ENCODE results near the gene TRIM65.
"Not testable (repeated sequence)": the region's sequence is repeated elsewhere in the genome, so short reads cannot be mapped to it uniquely, and the experiment has no call there.

The TRIM65 gene

DNA sequence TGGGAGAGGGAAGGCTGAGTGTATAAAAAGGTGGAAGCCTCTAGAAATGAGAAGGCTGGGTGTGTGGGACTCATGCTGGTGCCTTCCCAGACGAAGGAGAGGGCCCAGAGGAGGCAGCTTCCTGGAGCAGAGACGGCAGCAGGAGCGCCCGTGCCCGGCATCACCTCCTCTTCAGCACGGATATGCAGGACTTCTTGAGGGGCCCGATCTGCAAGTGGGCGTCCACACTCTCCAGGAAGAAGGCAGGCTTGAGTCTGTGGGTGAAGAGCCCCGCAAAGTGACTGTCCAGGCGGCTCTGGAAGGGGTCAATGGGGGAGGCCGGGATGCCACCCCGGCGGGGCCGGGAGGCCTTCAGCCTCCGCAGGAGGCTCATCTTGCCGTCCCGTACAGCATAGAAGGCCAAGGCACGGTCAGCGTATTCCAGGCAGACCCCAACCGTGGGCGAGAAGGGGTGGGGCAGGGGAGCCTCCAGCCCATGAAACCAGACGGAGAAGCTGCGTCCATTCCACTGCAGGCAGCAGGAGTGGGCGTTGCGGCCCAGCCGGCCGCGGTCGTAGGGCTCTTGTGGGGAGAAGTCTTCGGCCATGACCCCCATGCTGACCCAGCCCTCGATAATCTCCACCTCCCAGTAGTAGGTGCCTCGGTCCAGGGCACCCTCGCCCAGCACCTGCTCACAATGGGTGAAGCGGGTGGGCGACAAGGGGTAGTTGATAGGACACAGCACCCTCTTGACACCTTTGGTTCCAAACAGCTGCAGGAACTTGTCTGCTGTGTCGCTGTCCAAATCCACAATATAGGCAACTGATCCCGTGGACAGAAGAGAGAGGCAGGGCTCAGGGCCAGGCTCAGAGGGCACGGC is 22.2 kb downstream of the TRIM65 start:
- no peak for DNase-seq

DNA sequence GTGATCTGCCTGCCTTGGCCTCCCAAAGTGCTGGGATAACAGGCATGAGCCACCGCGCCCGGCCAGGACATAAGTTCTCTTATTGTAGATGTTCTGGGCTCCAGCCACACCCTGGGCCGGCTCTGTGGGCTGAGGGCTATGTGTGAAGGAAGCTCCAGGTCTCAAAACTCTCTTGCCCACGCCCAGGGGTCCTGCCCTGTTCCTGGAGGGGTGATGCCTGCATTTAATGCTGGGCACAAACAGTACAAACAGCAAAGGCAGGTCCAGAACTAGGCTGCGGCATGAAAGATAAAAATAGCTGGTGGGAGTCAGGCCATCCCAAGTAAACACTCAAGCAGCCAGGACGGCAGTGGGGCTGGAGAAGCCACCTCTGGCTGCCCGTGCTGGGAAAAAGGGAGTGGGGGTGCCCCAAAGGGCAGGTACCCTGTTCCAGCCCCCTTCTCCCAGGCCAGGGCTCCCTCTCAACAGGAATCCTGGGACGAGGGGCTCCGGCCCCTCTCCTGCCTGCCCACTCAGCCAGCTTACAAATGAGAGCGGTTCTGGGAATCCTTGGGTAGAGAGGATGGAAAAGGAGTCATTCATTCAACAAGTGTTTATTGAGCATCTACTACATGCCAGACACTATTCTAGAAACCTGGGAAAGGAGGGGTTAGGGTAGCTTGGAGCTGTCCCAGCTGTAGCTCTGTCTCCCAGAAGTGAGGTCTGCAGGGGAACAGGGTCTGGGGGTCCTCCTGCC is 23.0 kb downstream of the TRIM65 start:
- DNase-seq = no peak

DNA sequence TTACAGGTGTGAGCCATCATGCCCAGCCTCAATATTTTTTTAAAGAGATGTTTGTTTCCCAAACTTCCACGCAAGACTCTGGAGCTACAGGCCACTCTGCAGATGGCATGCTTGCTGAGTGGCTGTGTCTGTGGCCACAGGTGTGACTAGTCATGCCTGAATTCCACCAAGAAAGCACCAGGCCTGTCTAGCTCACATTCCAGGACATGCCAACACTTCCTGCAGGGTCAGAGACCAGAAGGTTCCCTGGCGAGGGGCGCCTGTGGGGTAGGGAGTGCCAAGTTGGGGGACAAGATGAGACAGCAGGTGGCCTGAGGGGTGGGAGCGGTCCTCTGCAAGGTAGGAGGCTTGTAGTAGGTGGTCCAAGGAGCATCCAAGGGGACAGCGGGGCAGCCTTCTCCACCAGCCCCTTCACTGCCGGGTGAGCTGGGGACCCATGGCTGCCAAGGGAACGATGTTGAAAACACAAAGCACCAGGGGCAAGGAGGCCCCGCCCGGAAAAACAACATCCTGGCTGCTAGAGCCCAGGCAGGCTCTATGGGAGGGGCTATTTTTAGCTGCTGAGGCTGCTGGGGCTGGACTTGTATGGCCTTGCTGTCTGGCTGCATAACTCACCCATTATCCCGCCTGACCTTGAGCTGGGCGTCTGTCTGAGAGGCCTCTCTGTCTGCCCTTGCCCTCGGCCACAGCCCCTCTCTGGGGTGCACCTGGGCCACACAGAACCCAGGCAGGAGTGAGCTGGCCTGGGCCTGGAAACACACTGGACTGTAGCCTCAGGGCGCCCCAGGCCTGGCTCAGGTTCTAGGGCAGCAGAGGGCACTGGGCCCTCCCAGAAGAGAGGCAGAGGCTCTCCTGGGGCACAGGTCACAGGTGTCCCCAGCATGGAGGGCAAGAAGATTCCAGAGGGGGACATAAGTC is 24.1 kb downstream of the TRIM65 start:
- no peak for DNase-seq

DNA sequence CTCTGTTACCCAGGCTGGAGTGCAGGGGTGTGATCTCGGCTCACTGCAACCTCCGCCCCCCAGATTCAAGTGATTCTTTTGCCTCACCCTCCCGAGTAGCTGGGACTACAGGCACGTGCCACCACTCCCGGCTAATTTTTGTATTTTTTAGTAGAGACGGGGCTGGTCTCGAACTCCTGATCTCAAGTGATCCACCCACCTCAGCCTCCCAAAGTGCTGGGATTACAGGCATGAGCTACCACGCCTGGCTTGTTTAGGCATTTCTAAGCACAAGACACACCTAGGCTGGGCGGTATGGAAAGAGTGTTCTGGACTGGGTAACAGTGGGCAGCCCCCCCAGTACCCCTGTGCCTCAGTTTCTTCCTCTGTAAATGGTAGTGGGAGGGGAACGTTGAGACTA is 26.5 kb downstream of the TRIM65 start:
- not testable (repeated sequence) for DNase-seq

DNA sequence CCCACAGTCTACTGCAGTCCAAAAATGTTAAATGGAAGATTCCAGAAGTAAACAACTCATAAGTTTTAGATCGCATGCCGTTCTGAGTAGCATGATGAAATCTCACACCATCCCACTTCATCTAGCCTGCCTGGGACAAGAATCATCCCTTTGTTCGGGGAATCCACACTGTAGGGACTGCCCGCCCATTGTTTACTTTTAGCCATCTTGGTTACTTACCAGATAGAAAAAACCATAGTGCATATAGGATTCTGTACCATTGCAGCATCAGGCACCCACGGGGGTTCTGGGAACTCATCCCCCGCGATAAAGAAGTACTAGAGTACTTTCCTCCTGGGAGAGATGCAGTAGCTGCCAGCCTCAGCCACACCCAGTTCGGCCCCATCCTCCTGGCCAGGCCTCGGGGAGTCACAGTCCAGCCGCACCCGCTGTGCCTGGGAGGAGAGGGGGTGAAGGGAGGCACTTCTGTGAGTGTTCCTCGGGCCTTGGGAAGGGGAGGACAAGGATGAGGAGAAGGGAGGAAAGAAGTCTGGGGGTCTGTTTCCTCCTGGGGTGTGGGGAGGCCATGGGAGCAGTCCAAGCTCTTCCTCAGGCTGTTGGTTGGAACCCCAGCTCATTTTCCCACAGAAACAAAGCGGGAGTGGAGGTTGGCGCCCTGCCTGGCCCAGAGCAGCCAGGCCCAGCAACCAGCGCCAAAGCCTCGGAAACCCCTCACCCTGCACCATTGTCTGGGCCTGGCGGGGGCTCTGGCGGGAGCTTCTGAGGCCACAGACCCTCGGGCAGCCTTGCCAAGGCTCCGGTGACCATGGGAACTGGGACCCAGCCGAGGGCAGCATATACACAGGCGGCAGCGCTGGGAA is 27.2 kb downstream of the TRIM65 start:
- DNase-seq = no peak

DNA sequence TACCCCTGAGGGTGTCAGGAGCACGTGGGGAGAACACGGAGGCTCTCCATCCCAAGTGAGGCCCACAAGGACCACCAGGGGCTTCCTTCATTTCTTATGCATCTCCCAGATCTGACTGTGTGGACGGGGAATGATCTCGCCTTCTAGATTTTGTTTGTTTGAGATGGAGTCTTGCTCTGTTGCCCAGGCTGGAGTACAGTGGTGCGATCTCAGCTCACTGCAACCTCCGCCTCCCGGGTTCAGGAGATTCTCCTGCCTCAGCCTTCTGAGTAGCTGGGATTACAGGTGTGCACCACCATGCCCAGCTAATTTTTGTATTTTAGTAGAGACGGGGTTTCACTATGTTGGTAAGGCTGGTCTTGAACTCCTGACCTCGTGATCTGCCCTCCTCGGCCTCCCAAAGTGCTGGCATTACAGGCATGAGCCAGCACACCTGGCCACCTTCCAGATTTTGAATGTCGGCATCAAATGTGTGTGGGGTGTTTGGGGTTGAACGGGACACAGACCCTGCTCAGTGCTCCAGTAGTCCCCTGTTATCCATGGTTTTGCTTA is 27.9 kb downstream of the TRIM65 start:
- not testable (repeated sequence) for DNase-seq

DNA sequence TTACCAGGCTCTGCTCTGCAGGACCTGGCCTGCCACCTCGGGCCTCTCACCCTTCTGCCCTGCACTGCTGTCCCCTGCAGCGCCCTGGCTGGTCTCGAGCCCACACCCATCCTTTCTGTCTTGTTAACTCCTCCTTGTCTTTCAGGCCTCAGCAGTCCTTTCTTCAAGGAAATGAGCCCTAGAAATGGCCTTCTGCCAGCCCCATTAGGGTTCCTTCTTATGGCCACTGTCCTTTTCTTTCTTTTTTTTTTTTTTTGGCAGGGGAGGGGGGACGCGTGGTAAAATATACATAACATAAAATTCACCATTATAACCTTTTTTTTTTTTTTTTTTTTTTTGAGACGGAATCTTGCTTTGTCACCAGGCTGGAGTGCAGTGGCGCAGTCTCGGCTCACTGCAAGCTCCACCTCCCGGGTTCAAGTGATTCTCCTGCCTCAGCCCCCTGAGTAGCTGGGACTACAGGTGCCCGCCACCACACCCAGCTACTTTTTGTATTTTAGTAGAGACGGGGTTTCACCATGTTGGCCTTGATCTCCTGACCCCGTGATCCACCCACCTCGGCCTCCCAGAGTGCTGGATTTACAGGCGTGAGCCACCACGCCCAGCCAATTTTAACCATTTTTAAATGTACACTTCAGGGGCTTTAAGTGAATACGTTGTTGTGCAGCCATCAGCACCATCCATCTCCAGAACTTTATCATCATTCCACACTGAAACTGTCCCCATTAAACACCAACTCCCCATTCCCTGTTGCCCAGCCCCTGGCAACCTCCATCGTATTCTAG is 31.2 kb downstream of the TRIM65 start:
- DNase-seq = not testable (repeated sequence)

DNA sequence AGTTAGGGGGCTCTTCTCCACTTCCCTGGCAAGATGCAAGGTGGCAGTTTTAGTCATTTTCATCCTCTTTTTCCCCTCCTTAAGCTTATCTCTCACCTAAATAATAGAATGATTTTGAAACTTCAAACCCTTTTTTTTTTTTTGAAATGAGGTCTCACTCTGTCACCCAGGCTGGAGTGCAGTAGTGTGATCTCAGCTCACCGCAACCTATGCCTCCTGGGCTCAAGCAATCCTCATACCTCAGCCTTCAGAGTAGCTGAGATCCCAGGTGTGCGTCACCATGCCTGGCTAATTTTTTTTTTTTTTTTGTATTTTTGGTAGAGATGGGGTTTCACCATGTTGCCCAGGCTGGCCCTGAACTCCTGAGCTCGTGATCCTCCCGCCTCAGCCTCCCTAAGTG is 31.9 kb downstream of the TRIM65 start:
- DNase-seq = not testable (repeated sequence)

DNA sequence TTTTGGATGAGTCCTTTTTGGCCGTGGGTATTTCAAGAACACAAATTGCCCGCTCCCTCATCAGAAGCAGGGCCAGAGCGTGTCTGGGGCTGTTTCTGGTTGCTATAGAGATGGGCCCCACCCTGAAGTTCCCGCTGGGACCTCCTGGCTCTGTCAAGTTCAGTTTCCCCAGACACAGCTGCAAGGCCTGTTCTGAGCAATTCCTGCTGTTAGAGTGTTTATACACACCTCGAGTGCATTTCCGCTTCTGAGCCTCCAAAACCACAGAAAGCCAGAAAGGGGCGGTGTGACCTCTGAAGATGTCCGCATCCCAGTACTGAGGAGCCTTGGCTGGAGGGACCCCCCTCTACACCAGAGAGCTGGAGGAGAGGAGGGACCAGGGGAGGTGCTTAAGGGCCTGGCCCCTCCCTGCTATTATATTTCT is 32.3 kb downstream of the TRIM65 start:
- DNase-seq = peak; percentile 49

DNA sequence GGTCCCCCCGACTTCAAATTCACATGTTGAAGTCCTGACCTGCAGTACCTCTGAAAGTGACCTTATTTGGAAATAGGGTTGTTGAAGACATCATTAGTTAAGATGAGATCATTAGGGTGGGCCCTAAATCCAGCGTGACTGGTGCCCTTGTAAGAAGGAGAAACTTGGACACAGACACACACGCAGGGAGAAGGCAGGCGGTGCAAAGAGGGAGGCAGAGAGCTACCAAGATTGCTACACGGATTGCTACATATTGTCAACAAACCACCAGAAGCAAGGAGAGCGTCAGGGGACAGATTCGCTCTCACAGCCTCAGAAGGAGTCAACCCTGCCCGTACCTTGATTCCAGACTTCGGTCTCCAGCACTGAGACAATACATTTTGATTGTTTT is 34.8 kb downstream of the TRIM65 start:
- DNase-seq = no peak

DNA sequence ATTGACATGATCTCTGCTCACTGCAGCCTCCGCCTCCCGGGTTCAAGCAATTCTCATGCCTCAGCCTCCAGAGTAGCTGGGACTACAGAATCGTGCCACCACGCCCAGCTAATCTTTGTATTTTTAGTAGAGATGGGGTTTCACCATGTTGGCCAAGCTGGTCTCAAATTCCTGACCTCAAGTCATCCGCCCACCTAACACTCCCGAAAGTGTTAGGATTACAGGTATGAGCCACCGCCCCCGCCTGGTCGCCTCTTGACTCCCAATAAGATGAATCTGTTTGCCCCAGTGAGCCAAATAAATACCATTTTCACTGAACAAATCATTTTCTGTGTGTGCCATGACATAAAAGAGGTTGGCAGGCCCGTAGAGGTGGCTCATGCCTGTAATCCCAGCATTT is 37.4 kb downstream of the TRIM65 start:
- not testable (repeated sequence) for DNase-seq

DNA sequence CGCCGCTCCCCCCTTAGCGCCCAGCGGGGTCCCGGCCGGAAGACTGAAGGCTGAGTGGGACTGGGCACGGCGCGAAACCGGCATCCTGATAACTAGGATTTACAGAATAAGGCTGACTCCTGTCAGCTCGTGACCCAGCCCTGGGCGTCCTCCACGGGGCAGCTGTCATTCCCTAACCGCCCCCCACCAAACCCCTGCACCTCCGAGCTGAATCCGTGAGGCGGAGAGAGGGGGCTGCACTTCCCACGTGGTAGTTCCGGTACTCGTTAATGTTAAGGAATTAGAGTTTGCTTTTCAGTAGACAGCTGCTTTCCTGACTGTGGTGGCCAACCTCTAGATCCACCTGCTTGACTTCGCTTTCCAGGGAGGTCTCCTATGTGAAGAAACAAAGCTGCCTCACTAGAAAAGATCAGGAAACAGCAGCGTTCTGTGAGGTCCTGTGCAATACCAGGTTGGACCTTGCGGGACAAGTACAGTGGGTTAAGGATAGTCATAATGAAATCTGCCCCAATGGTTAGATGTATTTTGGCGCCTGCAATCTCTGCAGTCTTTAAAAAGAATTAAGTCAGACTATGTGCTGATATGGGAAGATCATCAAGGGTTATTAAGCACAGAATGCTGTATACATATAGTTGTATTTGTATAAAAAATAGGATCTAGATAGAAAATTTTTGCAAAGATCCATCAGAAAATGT is 40.5 kb downstream of the TRIM65 start:
- no peak for DNase-seq

DNA sequence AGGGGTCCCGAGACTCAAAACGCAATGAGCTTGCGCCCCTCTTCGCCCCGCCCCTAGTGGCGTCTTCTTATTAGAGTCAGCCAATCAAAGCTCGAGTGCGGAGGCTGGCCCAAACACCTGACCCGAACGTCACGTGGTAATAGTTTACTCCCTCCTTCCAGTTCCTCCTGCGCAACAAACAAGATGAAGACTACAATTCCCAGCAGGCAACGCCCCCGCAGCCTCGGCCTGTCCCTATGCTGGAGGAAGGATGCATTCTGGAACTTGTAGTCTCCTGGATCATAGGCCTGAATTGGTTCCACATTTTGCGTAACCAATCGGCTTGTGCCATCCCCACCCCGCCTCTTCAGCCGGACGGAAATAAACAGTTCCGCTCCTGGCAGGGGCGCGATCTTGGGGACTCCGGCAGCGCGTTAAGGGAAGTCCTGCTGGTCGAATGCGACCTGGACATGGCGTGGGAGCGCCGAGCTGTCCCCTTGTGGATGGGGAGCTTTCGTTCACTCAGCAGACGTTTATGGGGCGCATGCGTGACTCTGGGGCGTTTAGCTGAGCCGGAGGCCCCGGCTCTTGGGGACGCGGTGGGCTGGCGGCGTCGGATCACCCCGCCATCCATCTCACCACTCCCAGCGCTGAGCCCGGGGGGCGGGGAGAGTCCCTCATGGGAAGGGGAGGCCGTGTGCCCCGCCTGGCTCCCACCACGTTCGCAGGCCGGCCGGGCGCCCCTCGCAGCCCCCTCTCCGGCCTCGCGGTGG is 41.3 kb downstream of the TRIM65 start, which contains the start of gene WBP2:
Gene WBP2 (minus strand): TSS at position 26 of the 752 bp plus-strand sequence. CDS start 38 bp downstream, outside the sequence.
- DNase-seq = peak; percentile 99

DNA sequence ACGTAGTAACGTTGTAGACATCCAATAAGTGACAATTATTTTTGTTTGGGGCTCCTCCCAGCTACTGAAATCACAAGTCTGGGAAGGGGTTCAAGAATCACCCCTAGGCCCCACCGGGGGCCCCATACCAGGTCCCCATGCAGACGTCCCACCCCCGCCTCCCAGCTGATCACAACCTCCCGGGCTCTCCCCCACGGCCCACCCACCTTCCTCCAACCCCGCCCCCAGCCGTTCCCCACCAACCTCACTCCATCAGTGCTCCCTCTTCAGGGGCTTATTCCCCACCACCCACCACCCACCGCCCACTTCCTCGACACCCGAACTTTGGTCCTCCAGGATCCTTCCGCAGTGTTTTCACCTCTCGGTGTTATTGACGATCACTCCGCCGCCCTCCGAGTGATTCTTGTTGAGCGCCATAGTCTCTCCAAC is 41.9 kb downstream of the TRIM65 start:
- no peak for DNase-seq

DNA sequence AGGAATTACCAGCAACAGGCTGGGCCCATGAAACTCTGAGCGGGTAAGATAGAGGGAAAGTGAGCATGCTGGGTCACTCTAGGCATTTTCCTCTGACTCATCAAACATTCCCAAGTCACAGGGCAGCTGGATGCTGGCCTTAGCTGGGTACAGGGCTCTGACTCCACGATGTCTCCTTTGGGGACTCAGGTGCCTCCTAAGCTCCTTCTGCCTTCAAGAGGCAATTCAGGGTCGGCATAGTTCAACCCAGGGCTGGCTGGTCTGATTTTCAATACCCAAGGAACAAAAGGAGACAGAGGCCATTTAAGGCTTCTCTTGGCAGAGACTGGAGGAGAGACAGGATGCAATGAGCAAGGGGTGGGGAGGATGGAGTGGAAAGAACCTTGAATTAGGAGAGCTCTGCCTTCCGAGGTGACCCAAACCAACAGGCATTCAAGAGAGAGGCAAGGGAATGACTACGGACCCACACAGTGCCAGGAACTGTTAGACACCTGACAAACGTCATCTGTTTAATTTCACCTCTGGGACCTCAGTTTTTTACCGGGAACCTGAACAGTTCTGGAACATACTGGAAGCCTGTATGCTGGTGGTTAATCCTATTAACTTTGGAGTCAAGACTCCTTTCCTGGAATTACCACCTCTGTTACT is 42.5 kb downstream of the TRIM65 start:
- no peak for DNase-seq

DNA sequence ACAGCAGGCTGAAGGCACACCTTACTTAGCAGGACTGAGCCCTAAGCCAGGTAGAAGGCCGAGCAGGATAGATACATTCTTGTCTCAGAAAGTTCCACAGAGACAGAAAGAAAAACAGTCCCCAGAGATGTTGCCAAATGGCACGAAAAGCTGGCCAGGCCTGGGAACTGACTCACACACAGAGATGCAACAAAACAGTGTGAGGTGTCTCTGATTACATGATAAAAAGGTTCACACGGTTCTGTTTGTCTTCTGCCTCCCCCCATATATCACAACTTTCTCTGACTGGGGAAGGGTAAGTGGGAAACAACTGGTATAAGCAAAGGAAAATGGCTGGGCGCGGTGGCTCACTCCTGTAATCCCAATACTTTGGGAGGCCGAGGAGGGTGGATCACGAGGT is 43.3 kb downstream of the TRIM65 start:
- no peak for DNase-seq

DNA sequence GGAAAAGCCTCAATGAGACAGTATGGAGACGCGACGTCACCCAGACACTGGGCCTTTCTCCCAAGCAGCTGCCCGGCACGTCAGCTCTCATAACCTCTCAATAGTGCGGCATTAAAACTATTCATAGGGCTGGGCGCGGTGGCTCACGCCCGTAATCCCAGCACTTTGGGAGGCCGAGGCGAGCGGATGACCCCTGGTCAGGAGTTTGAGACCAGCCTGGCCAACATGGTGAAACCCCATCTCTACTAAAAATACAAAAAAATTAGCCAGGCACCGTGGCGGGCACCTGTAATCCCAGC is 45.1 kb downstream of the TRIM65 start:
- DNase-seq = not testable (repeated sequence)

DNA sequence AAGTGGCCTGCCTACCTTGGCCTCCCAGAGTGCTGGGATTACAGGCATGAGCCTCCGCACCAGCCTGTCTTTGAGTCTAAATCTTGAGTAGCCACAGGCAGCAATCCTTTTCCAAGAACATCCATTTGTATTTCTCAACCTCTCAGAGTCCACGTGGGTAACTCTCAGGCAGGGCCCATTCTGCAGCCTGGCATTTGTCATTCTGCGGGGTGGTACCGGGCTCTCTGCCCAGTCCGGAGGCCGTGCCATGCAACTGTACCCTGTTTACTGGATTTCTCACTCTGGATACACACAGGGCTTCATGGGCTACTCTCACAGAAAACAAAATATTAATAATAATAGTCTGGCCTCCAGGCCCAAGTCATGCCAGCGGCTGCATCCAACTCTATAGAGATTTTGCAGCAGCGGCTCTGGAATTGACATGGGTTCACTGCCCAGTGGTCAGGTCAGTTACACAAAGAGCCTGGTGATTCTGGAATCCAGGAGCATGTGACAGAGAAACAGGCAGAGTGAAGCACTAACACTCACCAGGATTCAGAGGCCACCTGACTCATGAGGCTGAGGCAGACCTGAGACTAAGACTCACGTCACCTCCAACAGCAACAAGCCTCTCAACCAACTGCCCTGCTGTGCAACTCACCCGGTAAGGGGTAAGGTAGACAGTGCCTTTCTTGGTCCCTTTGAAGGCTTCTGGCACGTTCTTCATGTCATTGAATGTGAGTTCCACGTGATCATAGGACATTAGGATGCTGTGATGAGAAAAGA is 45.6 kb downstream of the TRIM65 start:
- no peak for DNase-seq
